GDM1 (cell line): Measurements from ENCODE around the gene PCLO.
"Not testable (repeated sequence)": the region's sequence is repeated elsewhere in the genome, so short reads cannot be mapped to it uniquely, and the experiment has no call there.

Experiments
- DNase-seq: peaks from one replicate; lab custom pipeline; 2025; lab: John Stamatoyannopoulos, UW

PCLO gene

GRCh38 chr7:82961240-82961639, 201.4 kb downstream of the PCLO start:
- DNase-seq: no peak

- DNase-seq: no peak
These were observed 203.2 kb downstream of the PCLO start for GRCh38 chr7:82959528-82959927.

GRCh38 chr7:82957521-82957920, 205.2 kb downstream of the PCLO start:
- DNase-seq: no peak

- no peak for DNase-seq
These were observed 209.2 kb downstream of the PCLO start for GRCh38 chr7:82953324-82954027.

GRCh38 chr7:82950436-82950835, 212.2 kb downstream of the PCLO start:
- DNase-seq: no peak

GRCh38 chr7:82945480-82945879, 217.2 kb downstream of the PCLO start:
- DNase-seq: no peak

- no peak for DNase-seq
These were observed 217.6 kb downstream of the PCLO start for GRCh38 chr7:82945056-82945455.

GRCh38 chr7:82932516-82932915, 230.2 kb downstream of the PCLO start:
- DNase-seq: no peak

GRCh38 chr7:82926477-82926876, 236.2 kb downstream of the PCLO start:
- no peak for DNase-seq

GRCh38 chr7:82925331-82925730, 237.4 kb downstream of the PCLO start:
- no peak for DNase-seq

- DNase-seq: no peak
These were observed 256.2 kb downstream of the PCLO start for GRCh38 chr7:82906502-82906901.

GRCh38 chr7:82904871-82905270, 257.8 kb downstream of the PCLO start:
- DNase-seq: no peak

GRCh38 chr7:82901098-82901497, 261.6 kb downstream of the PCLO start:
- not testable (repeated sequence) for DNase-seq

- no peak for DNase-seq
These were observed 265.2 kb downstream of the PCLO start for GRCh38 chr7:82897500-82897899.

- DNase-seq: not testable (repeated sequence)
These were observed 268.3 kb downstream of the PCLO start for GRCh38 chr7:82894341-82894740.

- DNase-seq: no peak
These were observed 276.4 kb downstream of the PCLO start for GRCh38 chr7:82886324-82886723.

GRCh38 chr7:82865856-82866255, 296.8 kb downstream of the PCLO start:
- no peak for DNase-seq

- no peak for DNase-seq
These were observed 303.4 kb downstream of the PCLO start for GRCh38 chr7:82859106-82859850.

GRCh38 chr7:82851121-82851520, 311.6 kb downstream of the PCLO start:
- DNase-seq: no peak

- DNase-seq: no peak
These were observed 320.9 kb downstream of the PCLO start for GRCh38 chr7:82841828-82842227.

GRCh38 chr7:82840061-82840460, 322.6 kb downstream of the PCLO start:
- DNase-seq: no peak

GRCh38 chr7:82839555-82839954, 323.1 kb downstream of the PCLO start:
- no peak for DNase-seq

- no peak for DNase-seq
These were observed 323.6 kb downstream of the PCLO start for GRCh38 chr7:82839063-82839462.

GRCh38 chr7:82838314-82838713, 324.4 kb downstream of the PCLO start:
- DNase-seq: no peak
